GM19438 (cell line): ENCODE measurements around the gene SLC15A4.
"Not testable (repeated sequence)": the region's sequence is repeated elsewhere in the genome, so short reads cannot be mapped to it uniquely, and the experiment has no call there.

Experiments
- ATAC-seq: cut with Tn5 transposase; IDR thresholded peaks from one replicate; pipeline ENCODE4 v1.9.1; 2021; ENCODE audit warnings: low read depth; ENCODE audit not compliant: unreplicated experiment

The SLC15A4 gene

DNA sequence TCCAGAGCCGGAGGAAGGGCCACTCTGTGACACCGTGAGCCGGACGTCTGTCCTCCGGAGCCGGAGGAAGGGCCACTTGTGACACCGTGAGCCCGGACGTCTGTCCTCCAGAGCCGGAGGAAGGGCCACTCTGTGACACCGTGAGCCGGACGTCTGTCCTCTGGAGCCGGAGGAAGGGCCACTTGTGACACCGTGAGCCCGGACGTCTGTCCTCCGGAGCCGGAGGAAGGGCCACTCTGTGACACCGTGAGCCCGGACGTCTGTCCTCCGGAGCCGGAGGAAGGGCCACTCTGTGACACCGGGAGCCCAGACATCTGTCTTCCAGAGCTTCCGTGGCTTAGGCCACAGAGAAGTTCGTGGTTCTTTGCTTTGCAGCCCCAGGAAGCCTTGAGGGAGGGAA is 22.9 kb upstream of the SLC15A4 start:
- not testable (repeated sequence) for ATAC-seq

DNA sequence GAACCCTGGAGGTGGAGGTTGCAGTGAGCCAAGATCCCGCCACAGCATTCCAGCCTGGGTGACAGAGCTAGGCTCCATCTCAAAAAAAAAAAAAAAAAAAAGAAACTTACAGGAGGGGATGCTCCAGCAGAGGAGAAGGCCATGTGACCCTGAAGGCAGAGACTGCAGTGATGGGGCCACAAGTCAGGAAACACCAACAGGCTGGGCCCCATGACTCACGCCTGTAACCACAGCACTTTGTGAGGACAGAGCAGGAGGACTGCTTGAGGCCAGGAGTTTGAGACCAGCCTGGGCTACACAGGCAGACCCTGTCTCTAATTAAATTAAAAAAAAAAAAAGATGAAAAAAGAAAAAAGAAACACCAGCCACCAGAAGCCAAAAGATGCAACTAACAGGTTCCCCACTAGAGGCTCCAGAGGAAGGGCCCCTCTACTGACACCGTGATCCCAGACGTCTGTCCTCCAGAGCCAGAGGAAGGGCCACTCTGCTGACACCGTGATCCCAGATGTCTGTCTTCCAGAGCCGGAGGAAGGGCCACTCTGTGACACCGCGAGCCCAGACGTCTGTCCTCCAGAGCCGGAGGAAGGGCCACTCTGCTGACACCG is 20.4 kb upstream of the SLC15A4 start:
- ATAC-seq: no peak

DNA sequence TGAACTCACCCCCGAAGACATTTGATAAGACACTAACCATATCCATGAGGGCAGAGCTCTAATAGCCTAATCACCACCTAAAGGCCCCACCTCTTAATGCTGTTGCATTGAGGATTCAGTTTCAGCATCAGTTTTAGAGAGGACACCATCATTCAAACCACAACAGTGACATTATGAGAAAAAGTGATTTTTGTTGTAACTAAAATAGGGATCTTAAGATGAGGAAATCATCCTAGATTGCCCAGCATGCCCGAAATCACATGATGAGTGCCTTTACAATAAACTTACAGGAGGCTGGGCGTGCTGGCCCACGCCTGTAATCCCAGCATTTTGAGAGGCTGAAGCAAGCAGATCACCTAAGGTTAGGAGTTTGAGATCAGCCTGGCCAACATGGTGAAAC is 19.8 kb upstream of the SLC15A4 start:
- no peak for ATAC-seq

DNA sequence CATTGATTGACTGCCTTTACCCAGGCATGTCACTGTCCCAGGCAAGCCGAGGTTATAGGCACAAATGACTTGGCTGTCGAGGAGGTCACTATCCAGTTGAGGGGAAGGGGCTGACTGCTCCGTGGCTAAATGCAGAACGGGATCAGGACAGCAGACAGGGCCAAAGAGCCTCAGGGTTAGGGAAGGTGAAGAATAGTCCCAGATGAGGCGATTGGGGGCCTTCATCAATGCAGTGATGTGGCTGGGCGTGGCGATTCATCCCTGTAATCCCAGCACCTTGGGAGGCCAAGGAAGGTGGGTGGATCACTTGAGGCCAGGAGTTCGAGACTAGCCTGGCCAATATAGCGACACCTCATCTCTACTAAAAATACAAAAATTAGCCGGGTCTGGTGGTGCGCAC is 18.8 kb upstream of the SLC15A4 start:
- no peak for ATAC-seq

DNA sequence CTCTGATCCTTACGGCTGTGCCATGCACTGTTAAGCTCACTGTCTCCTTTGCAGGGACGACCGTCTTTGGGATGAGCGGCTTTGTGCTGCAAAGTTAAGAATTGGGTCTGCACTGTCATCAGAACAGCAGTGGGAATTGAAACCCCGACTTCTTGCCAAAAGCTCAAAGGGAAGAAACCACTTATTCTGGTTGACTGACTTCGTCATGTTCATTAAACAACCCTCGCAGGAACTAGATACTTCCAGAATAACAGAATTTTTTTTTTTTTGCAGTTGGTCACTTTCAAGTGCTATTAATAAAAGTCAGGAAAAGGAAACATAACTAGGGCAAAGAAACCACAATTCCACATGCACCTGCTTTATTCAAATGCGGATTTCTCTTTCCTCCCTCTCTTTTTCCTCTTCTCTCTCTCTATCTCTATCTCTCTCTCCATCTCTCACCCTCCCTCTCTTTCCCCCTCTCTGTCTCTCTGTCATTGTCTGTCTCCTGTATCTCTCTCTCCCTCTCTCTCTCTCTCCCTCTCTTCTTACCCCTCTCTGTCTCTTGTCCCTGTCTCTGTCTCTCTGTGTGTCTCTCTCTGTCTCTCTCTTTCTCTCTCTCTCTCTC is 17.2 kb upstream of the SLC15A4 start:
- ATAC-seq: peak; percentile 93

DNA sequence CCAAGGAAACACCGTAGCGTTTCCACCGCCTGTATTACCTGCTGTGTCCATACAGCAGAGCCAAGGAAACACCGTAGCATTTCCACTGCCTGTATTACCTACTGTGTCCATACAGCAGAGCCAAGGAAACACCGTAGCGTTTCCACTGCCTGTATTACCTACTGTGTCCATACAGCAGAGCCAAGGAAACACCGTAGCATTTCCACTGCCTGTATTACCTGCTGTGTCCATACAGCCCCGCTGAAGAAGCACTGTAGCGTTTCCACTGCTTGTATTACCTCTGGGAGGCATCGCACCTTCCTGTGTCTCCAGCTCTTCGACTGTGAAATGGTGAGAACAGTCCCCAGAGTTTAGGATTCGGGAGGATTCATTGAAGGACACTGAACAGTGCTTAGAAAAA is 16.1 kb upstream of the SLC15A4 start:
- ATAC-seq: not testable (repeated sequence)

DNA sequence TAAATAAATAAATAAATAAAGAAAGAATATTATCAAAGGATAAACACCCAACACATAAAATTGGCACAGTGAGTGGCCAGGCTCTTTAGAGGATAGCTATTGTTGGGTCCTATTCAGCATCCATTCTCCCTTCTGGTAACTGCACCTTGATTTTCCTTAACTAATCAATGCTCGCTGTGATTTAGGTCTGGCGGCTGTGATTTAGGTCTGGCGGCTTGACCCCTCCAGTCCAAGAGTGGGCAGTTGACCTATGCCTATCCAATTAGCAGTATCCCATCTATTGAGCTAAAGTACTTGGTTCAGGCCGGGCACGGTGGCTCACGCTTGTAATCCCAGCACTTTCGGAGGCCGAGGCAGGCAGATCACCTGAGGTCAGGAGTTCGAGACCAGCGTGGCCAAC is 9.7 kb upstream of the SLC15A4 start:
- no peak for ATAC-seq

DNA sequence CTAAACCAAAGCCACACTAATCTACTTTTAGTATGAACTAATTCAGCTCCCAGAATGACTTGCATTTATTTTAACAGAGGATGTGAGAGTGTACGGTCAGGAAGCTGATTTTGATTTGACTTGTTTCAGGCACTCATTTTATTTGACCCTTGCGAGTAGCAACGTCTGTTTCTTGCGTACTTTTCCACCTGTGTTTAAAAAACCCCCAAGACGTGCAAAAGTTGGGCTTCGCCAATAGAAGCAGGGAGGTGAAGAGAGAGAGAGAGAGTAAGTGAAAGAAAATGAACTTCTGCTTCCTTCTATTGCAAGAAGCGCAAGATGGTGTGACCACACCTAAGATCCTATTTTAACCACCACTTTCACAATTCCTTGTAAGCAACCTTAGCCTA is 6.7 kb upstream of the SLC15A4 start:
- ATAC-seq: peak; percentile 49

DNA sequence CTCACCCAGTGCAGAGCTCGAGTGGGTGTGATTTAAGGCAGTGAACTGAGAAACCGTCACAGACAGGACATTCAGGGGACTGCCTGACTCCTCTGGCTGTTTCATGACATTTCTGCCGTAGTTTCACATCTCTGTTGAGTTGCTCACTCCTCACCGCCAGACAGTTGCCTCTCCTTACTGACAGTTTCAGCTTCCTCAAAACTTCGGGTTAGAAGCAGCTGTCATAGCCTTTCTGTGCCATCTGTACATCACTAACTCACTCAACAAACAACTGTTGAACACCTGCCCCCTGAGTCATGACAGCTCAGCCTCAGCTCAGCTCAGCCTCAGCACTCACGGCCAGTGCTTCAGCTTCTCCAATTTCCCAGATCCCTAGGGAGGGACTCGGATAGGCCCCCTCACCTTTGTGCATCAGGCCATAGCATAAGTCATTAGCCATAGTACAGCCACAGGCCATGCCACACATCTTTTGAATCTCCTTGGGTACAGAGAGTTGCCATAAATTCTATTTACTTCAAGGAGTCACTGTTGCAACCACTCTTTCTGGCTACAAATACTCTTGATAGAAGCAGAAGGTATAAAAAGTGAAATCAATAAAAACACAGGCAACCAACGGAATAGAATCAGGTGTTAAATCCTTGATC is 6.2 kb upstream of the SLC15A4 start:
- ATAC-seq: peak; percentile 91

DNA sequence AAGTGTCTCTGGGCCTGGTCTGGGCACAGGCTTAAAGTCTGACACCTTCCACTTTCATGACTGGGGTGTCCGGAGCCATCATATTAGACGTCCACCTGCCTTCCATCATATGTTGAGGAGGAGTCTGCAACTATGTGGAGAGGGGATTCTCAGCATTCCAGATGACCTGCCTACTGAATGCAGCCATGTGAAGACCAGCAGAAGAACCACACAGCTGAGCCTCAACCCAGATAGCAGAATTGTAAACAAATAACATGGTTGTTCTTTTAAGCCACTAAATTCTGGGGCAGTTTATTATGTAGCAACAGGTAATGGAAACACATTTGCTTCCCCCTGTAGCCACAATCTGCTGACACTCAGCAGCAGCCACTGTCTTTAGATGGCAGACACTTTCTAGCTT is 4.0 kb upstream of the SLC15A4 start:
- no peak for ATAC-seq

DNA sequence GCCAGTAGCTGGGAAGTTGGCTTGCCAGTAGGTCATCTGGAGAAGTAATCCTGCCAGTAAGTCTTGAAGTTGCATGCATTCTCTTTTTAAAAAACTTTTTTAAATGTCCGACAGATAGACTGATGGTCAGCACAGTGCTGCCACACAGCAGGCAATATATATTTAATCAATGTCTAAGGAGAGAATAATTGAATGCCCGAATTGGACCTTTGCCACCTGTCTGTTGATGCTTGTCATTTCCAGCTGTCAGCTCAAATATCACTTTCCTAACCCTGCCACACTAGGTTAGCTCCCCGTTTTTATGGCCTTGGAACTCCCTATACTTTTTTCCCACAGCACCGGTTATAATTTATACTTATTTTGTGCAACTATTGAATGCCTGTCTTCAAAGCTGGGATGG is 2.1 kb upstream of the SLC15A4 start:
- no peak for ATAC-seq

DNA sequence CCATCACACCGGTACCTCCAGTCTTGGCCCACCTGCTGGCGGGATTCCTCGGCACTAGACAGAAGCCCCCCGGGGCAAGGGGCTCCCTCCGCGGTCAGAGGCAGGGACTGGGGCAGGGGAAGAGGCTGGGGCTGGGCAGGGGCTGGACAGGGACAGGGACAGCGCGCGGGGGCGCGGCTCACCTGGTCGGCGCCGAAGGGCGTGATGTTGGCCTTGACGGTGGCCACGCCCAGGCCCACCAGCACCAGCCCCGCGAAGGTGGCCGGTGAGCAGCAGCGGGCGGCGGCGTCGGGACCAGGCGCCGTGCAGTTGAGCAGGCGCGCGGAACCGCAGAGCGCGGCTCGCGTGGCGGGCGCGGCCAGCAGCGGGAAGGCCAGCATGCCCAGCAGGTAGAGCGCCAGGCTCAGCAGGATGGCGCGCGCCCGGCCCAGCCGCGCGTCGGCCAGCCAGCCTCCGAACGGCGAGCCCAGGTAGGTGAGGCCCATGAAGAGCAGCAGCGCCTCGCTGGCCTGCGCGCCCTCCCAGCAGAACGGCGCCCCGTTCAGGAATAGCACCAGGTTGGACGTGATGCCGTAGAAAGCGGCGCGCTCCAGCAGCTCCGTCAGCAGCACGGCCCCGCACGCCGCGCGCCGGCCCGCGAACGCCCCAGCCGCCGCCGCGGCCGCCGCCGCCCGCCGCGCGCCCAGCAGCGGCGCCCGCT is 392 bp downstream of the SLC15A4 start:
- peak; percentile 2 for ATAC-seq

DNA sequence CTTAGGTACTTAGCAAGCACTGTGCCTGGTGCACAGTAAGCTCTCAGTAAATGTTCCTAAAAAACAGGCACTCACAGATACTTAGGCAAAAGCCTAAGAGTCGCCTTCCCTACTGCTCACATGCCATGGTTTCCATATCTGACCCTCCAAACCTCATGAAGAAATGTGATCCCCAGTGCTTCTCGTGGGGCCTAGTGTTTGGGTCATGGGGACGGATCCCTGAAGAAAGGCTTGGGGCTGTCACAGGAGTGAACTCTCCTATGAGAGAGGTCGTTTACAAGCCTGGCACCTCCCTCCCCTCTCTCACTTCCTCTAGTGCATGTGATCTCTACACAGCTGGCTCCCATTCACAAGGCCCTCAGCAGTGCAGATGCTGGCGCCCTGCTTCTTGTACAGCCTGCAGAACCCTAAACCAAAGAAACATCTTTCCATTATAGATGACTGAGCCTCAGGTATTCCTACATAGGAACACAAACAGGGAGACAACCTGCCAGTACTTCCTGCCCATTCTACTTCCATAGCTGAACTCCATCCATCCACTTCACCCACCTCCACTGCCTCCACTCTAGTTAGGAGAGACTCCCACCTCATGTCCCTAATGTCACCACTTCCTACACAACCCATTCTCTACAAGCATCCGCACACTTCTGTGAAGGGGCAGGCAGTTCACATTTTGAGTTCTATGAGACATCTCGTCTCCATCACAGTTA is 2.9 kb downstream of the SLC15A4 start:
- ATAC-seq: peak; percentile 53

DNA sequence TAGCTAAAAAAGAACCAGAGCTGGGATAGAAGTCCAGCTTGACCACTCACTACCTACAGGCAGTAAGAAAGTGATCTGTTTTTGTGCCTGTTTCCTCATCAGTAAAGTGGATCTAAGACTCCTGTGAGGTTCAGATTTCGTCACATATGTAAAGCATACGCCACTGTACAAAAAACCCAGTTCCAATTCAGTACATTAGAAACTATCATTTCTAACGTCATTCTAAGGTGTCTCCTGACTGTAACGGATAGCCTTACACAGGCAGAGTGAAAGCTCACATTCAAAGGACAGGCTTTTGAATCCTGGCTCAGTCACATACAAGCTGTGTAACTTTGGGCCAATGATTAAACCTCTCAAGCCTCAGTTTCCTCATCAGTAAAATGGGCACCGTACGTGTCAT is 3.5 kb downstream of the SLC15A4 start:
- no peak for ATAC-seq

DNA sequence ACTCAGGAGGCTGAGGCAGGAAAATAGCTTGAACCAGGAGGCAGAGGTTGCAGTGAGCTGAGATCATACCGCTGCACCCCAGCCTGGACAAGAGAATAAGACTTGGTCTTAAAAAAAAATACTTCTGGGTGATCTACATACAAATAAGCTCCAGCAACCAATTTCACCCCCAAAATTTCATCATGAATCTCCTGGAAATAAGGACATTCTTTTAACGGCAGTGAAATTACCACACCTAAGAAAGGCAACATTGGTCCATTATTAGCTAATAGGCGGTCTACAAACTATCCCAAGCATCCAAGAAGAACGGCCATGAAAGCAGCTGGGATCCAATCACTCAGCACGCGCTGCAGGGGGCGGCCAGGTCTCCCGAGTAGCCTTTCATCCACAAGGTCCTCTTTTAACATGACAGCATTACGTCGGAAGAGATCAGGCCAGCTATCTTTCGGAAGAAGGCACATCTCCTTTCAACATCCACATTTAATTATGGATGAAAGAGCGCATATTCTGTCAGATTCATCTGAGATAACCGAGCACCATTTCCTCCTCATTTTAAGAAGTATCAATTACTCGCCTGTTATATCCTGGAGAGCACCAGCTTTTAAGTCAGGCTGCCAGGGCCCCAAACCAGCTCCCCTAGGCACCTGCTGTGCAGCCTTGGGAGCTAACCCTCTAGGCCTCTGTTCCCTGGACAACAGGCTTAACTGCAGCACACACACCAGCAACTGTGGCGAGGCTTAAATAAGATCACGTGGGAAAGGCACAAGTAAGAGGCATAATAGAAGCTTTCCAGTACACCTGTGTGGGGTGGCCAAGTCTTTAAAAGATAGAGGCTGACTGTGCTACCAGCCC is 4.2 kb downstream of the SLC15A4 start:
- no peak for ATAC-seq

DNA sequence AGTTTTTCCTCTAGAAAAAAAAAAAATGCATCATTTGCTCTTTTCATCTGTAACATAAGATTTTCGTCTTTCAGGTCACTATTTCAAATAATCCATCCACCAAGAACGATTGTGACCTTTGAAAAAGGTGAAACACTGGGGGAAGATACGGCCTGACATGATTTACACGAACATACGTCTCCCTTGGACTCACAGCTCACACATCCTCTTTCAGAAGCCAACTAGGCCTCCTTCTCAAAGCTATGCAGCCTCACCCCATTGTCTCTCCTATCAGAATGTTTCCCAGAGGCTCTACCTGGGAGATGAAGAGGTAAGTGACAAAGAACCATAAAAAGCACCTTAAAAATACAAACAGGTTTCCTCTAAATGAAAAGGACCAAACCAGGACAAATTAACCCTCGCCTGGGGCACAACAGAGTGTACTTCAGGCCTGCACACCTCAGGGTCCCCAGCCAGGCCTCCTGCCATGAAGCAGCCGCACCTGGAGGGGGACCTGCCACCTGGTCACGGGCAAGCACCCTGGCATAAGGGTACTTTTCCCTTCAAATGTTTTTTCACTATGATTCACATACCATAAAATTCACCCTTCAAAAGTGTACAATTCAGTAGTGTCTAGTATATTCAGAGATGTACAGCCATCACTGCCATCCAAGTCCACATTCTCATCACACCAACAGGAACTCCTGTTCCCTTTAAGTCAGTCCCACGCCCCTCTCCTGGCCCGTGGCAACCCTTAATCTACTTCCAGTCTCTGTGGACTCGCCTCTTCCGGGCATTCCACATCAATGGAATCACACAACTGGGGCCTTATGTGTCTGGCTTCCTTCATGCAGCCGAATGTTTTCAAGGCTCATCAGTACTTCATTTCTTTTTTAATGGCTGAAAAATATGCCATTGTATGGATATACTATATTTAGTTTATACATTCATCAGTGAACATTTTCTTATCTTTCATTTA is 5.4 kb downstream of the SLC15A4 start:
- peak; percentile 37 for ATAC-seq

DNA sequence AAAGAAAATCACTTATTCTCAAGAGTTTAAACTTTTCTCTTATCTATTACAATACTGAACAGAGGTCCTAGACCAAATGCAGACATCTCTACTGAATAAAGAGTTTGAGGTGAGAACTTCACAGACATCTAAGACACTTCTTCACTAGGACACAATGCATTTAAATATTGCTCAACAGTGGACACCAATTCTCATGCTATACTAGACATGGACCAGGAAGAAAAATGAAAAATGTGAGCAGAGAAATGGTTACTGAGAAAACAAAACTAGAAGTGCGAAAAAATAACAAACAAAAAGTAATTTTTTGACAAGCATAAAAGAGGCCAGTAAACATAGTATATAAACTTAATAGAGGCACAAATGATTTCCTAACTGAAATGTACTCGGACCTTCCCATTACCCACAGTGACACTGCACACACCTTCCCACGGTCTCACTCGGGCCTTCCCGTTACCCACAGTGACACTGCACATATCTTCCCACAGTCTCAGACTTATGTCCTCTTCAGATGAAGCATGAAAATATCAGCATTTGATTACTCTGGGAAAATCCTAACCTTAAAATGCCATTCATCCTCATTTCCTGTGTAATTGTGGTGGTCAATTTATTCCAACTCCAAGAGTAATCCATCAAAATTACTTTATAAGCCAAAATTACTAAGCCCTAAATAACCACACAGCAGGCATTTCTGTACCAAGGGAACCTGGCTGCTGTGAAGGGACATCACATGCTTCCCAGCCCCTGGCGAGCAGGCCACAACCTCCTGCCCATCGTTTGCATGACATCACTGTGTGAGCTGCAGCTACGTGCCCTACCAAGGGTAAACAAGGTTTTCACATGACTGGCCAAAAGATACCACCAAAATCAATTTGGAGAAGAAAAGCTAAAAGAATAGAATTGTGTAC is 6.4 kb downstream of the SLC15A4 start:
- peak; percentile 41 for ATAC-seq

DNA sequence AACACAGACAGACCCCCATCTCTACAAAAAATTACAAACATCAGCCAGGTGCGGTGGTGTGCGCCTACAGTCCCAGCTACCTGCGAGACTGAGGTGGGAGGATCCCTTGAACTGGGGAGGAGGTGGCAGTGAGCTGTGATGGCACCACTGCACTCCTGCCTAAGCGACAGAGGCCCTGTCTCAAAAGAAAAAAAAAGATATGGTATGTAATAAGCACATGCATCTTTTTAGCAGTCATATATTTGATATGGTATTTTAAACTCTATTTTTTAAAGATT is 7.2 kb downstream of the SLC15A4 start:
- no peak for ATAC-seq
